Esophagus muscularis mucosa (tissue), 4 donors: ENCODE results near the gene RAB3C.

Source experiments
- EP300 ChIP-seq: sonication (generic); formaldehyde crosslinking; IDR thresholded peaks from one replicate; pipeline ENCODE4 v1.6.1; 2017; ENCODE audit warnings: antibody characterized with exemption
- POLR2A ChIP-seq: fragments of 450-650 bp; IDR thresholded peaks from one replicate; pipeline ENCODE4 v1.6.1; 2017; ENCODE audit warnings: antibody characterized with exemption, moderate library complexity, mild to moderate bottlenecking, low read depth
- POLR2AphosphoS5 ChIP-seq, 2 donors: sonication (generic); formaldehyde crosslinking; IDR thresholded peaks; one replicate each; pipeline ENCODE4 v1.6.1; 2017; ENCODE audit warnings: antibody characterized with exemption in 2 of 2
- TF ChIP-seq, protein P1 (sequence below), 3 experiments: fragments of 200-600 bp in 2 of 3; fragments of 450-650 bp in 1 of 3; sonication (generic) in 2 of 3; IDR thresholded peaks; one replicate each; pipeline ENCODE4 v1.5.1; 2017 to 2019; ENCODE audit warnings: antibody characterized with exemption in 3 of 3, mild to moderate bottlenecking in 2 of 3, moderate library complexity in 1 of 3

DNA sequence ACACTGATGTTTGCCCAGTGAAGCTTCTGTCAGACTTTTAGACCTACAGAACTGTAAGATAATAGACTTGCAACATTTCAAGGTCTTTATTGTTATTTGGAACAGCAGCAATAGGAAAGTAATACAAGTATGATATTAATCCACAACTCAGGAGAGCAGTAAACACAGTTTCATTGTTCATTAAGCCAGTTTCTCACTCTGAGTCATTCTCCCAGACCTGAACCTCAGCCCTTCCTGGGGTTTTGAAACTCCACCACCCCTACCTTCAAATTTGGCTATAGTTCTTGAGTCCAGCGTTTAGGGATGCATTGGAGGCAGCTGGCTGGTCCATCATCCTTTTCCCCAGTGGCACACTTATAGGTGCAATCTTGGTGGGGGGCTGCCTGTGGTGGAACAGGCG lies 203.2 kb downstream of the RAB3C start:
- TF ChIP-seq, protein P1, sequence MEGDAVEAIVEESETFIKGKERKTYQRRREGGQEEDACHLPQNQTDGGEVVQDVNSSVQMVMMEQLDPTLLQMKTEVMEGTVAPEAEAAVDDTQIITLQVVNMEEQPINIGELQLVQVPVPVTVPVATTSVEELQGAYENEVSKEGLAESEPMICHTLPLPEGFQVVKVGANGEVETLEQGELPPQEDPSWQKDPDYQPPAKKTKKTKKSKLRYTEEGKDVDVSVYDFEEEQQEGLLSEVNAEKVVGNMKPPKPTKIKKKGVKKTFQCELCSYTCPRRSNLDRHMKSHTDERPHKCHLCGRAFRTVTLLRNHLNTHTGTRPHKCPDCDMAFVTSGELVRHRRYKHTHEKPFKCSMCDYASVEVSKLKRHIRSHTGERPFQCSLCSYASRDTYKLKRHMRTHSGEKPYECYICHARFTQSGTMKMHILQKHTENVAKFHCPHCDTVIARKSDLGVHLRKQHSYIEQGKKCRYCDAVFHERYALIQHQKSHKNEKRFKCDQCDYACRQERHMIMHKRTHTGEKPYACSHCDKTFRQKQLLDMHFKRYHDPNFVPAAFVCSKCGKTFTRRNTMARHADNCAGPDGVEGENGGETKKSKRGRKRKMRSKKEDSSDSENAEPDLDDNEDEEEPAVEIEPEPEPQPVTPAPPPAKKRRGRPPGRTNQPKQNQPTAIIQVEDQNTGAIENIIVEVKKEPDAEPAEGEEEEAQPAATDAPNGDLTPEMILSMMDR (IDR thresholded peaks at IDR 0.05) = no peak
- TF ChIP-seq POLR2A = no peak
- no peak for TF ChIP-seq EP300
- no peak for TF ChIP-seq POLR2AphosphoS5 (IDR thresholded peaks at IDR 0.05)
